Measurements from ENCODE around the gene PSMF1. TPM values are rescaled to one million over a fixed set of nuclear protein-coding genes. Genes with fewer than 3 reads are reported as not detected.
A peak's percentile ranks its signal among the peaks of the same experiment; 100 is the strongest.

The PSMF1 gene
- total RNA-seq, 1 donor from 2014 or later: 34.0 TPM

DNA sequence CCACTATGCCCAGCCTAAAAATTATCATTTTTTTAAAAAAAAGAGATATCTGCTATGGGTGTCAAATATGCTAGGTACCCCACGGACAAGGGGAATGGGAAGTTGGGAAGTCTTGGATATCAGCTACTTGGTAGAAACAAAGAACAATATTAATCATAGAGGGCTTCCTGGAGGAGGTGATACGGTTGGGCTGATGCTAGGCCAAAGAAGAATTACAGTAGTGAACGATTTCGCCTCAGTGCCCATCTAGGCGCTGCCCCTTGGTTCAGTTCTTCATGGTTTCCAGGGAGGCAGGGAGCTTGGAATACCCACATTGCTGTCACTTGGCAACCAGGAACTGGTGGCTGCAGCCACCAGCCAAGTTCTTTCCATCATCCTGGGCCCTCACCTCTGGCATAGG, 5.5 kb upstream of the PSMF1 start:
- Histone ChIP-seq H3K4me1 (no peaks in the 10 kb centered on the region), H3K27ac (no peak overlapping the region), H3K27me3 (no peaks in the 10 kb centered on the region), H3K36me3 (no peaks in the 10 kb centered on the region), H4K20me1 (ENCODE audit: low read depth) (no peaks in the 10 kb centered on the region), H3K79me2 (ENCODE audit: low read depth) (no peaks in the 10 kb centered on the region), H3K9me3 (ENCODE audit: low read depth) (no peaks in the 10 kb centered on the region), H3F3A (ENCODE audit: low read depth) (no peaks in the 10 kb centered on the region), H3K9ac (no peak overlapping the region), H2AFZ (replicated peaks) (no peak overlapping the region), H3K4me2 (no peak overlapping the region), H3K4me3 (no peak overlapping the region)
- Mint-ChIP-seq H3K4me1 (peaks cover 5% of the 10 kb centered on the region), H3K27ac (no peak overlapping the region), H3K4me3 (no peak overlapping the region), H3K9me3 (no peaks in the 10 kb centered on the region), H3K27me3 (ENCODE audit: insufficient read depth, low read depth) (peaks cover 4% of the 10 kb centered on the region), H3K36me3 (no peaks in the 10 kb centered on the region)
- no peak for DNase-seq (ENCODE audit: low spot score)
- TF ChIP-seq EZH2 (IDR thresholded peaks at IDR 0.05) (no peak), EZH2phosphoT487 (IDR thresholded peaks at IDR 0.05) (no peak), CTCF (IDR thresholded peaks at IDR 0.05) (no peak)

GRCh38 chr20:1118004-1118335, 432 bp upstream of the PSMF1 start:
- no peak overlapping the region for H3K27ac Mint-ChIP-seq
- TF ChIP-seq EZH2phosphoT487 (IDR thresholded peaks at IDR 0.05) (no peak), CTCF (IDR thresholded peaks at IDR 0.05) (no peak)
- H3K9me3 Mint-ChIP-seq: no peaks in the 10 kb centered on the region
- Histone ChIP-seq H3K4me1 (peaks cover 9% of the 10 kb centered on the region), H3F3A (ENCODE audit: low read depth) (no peaks in the 10 kb centered on the region), H3K36me3 (no peaks in the 10 kb centered on the region), H3K9me3 (ENCODE audit: low read depth) (no peaks in the 10 kb centered on the region), H3K27me3 (no peaks in the 10 kb centered on the region), H3K79me2 (ENCODE audit: low read depth) (peaks cover 46% of the 10 kb centered on the region), H3K4me2 (peak overlapping the region; percentile 96), H2AFZ (replicated peaks) (peak overlapping the region; percentile 80), H3K4me3 (peak overlapping the region; percentile 99), H4K20me1 (ENCODE audit: low read depth) (peaks cover 8% of the 10 kb centered on the region), H3K9ac (no peak overlapping the region), H3K27ac (no peak overlapping the region)
- peaks cover 5% of the 10 kb centered on the region for H3K36me3 Mint-ChIP-seq
- H3K4me1 Mint-ChIP-seq: peaks cover 28% of the 10 kb centered on the region
- DNase-seq (ENCODE audit: low spot score): no peak
- H3K27me3 Mint-ChIP-seq (ENCODE audit: insufficient read depth, low read depth): peaks cover 7% of the 10 kb centered on the region
- peak overlapping the region; percentile 96 for H3K4me3 Mint-ChIP-seq

- H3K27ac Mint-ChIP-seq: peak overlapping the region; percentile 42
- no peaks in the 10 kb centered on the region for H3K36me3 ChIP-seq
- no peaks in the 10 kb centered on the region for H3F3A ChIP-seq (ENCODE audit: low read depth)
- peak overlapping the region; percentile 96 for H3K4me3 Mint-ChIP-seq
- H3K27me3 Mint-ChIP-seq (ENCODE audit: insufficient read depth, low read depth): peaks cover 3% of the 10 kb centered on the region
- peaks cover 11% of the 10 kb centered on the region for H4K20me1 ChIP-seq (ENCODE audit: low read depth)
- peaks cover 57% of the 10 kb centered on the region for H3K79me2 ChIP-seq (ENCODE audit: low read depth)
- peak overlapping the region; percentile 96 for H3K4me2 ChIP-seq
- TF ChIP-seq EZH2 (IDR thresholded peaks at IDR 0.05): no peak
- H3K4me1 Mint-ChIP-seq: peaks cover 28% of the 10 kb centered on the region
- no peak overlapping the region for H3K27ac ChIP-seq
- H3K9me3 Mint-ChIP-seq: no peaks in the 10 kb centered on the region
- H3K9ac ChIP-seq: peak overlapping the region; percentile 83
- peaks cover 9% of the 10 kb centered on the region for H3K4me1 ChIP-seq
- H3K4me3 ChIP-seq: peak overlapping the region; percentile 99
- no peak for DNase-seq (ENCODE audit: low spot score)
- H3K27me3 ChIP-seq: no peaks in the 10 kb centered on the region
- H3K36me3 Mint-ChIP-seq: peaks cover 5% of the 10 kb centered on the region
- H2AFZ ChIP-seq (replicated peaks): no peak overlapping the region
- no peaks in the 10 kb centered on the region for H3K9me3 ChIP-seq (ENCODE audit: low read depth)
Observed at GRCh38 chr20:1119128-1119505, 715 bp downstream of the PSMF1 start.

DNA sequence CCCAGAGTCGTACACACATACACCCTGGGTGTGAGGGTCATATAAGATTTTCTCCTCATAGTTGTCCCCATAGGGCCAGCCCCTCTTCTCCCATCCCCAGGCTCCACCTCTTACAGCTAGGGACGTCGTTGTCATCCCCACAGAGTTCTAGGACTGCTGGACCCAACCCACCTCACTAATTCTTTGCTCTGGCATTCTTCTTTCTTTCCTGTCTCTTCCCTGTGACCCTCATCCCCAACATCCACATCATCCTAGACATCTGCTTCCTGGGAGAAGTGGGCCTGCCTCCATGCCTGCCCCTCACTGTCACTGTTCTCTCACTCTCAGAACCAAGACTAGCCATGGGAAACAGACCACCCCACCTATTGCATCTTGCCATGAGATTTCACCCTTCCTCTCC, 1.1 kb downstream of the PSMF1 start:
- H3K79me2 ChIP-seq (ENCODE audit: low read depth): peaks cover 61% of the 10 kb centered on the region

More for the DNA sequence above, 1.1 kb downstream of the PSMF1 start:
- TF ChIP-seq EZH2phosphoT487 (IDR thresholded peaks at IDR 0.05): no peak
- TF ChIP-seq CTCF (IDR thresholded peaks at IDR 0.05): no peak
- no peak for TF ChIP-seq EZH2 (IDR thresholded peaks at IDR 0.05)
- Histone ChIP-seq H3K36me3 (no peaks in the 10 kb centered on the region), H3K27ac (no peak overlapping the region), H3F3A (ENCODE audit: low read depth) (no peaks in the 10 kb centered on the region), H3K9me3 (ENCODE audit: low read depth) (no peaks in the 10 kb centered on the region), H3K4me2 (peak overlapping the region; percentile 96), H4K20me1 (ENCODE audit: low read depth) (peaks cover 11% of the 10 kb centered on the region), H3K4me1 (peaks cover 9% of the 10 kb centered on the region), H3K4me3 (peak overlapping the region; percentile 99), H3K27me3 (no peaks in the 10 kb centered on the region), H2AFZ (replicated peaks) (no peak overlapping the region), H3K9ac (peak overlapping the region; percentile 83)
- Mint-ChIP-seq H3K27me3 (ENCODE audit: insufficient read depth, low read depth) (peaks cover 3% of the 10 kb centered on the region), H3K36me3 (peaks cover 5% of the 10 kb centered on the region), H3K9me3 (no peaks in the 10 kb centered on the region), H3K27ac (no peak overlapping the region), H3K4me1 (peaks cover 28% of the 10 kb centered on the region), H3K4me3 (peak overlapping the region; percentile 96)
- DNase-seq (ENCODE audit: low spot score): no peak
